CD4-positive, alpha-beta T cell treated with Interleukin-4 for 4 hours (primary cell): ENCODE results near the gene BACH2.
"Not testable (repeated sequence)": the region's sequence is repeated elsewhere in the genome, so short reads cannot be mapped to it uniquely, and the experiment has no call there.

ENCODE experiments used
- DNase-seq: peaks from one replicate; pipeline ENCODE4 v3.0.0-alpha.2; 2020

Gene BACH2

GRCh38 chr6:90179190-90180169, 117.2 kb downstream of the BACH2 start:
- DNase-seq, result peak; percentile 37

GRCh38 chr6:90178384-90178855, 118.2 kb downstream of the BACH2 start:
- DNase-seq, result no peak

GRCh38 chr6:90177544-90178383, 118.9 kb downstream of the BACH2 start:
- no peak for DNase-seq

- DNase-seq, result peak; percentile 33
Observed at GRCh38 chr6:90175627-90176538, 120.8 kb downstream of the BACH2 start.

GRCh38 chr6:90173262-90173925, 123.2 kb downstream of the BACH2 start:
- no peak for DNase-seq

GRCh38 chr6:90170601-90171000, 126.0 kb downstream of the BACH2 start:
- no peak for DNase-seq

GRCh38 chr6:90169374-90169773, 127.3 kb downstream of the BACH2 start:
- DNase-seq, result no peak

GRCh38 chr6:90168693-90169131, 127.9 kb downstream of the BACH2 start:
- no peak for DNase-seq

GRCh38 chr6:90167514-90168379, 128.9 kb downstream of the BACH2 start:
- DNase-seq, result no peak

GRCh38 chr6:90166155-90166924, 130.3 kb downstream of the BACH2 start:
- DNase-seq, result not testable (repeated sequence)

- no peak for DNase-seq
Observed at GRCh38 chr6:90162648-90163387, 133.8 kb downstream of the BACH2 start.

GRCh38 chr6:90160013-90160412, 136.6 kb downstream of the BACH2 start:
- DNase-seq, result no peak

GRCh38 chr6:90159452-90159851, 137.2 kb downstream of the BACH2 start:
- DNase-seq, result no peak

GRCh38 chr6:90158936-90159335, 137.7 kb downstream of the BACH2 start:
- no peak for DNase-seq

- no peak for DNase-seq
Observed at GRCh38 chr6:90157441-90157840, 139.2 kb downstream of the BACH2 start.

GRCh38 chr6:90156861-90157260, 139.8 kb downstream of the BACH2 start:
- DNase-seq, result peak; percentile 68

- DNase-seq, result no peak
Observed at GRCh38 chr6:90154755-90155470, 141.7 kb downstream of the BACH2 start.
